NCI-H2227 treated with DMSO at 0.1 percent for 48 hours (cell line): ENCODE results near the gene CREBBP.

ENCODE experiments used
- DNase-seq: peaks from one replicate; lab custom pipeline; 2025; lab: John Stamatoyannopoulos, UW

CREBBP gene

DNA sequence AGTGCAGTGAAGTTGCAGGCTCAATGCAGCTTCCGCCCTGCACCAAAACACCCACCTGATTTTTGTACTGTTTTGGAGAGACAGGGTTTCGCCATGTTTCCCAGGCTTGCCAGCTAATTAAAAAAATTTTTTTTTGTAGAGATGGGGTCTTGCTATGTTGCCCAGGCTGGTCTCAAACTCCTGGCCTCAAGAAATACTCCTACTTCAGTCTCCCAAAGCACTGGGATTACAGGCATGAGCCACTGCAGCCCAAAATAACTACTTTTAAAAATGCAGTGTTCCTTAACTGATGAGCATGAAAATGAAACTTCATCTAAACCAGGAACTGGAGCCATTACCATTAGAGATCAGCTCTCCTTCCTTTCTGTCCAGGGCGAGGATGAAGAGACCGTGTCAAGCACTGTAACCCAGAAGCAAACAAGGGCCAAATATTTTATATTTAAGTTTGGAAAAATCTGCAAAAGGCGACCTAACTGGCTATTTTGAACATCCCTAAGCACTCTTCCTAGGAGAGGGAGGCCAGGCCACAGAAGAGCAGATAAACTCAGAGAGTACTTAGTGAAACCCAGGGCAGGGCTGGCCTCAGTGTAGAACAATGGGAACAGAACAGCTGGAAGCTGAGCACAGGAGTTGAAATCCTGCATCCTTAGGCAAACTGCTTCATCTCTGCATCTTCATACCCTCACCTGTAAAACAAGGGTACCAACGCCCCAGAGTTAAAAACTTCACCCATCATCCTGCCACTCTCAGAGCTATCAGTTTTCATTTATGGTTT lies 24.0 kb downstream of the CREBBP start:
- no peak for DNase-seq

DNA sequence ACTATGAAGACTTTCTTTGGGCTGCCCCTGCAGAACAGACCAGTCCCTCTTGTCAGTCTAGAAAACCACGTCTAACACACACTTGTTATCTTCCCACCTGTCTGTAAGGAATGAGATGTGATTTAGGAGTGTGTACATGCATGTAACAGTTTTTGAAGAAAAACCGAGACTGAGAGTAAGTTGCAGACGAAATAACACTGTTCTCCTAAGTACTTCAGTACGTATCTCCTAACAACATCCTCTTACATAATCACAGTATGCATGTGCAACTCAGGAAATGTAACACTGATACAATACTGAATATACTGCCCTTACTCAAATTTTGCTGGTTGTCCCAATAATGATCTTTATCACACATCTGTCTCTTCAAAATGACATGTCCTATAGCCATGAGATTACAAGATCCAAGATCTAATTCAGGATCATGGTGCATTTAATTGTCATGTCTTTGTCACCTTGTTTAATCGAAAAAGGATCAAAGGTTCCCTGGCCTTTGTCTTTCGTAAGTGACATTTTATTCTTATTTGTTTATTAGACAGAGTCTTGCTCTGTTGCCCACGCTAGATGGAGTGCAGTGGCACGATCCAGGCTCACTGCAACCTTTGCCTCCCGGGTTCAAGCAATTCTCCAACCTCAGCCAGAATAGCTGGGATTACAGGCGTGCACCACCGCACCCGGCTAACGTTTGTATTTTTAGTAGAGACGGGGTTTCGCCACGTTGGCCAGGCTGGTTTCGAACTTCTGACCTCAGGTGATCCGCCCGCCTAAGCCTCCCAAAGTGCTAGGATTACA lies 25.6 kb downstream of the CREBBP start:
- DNase-seq, result no peak

DNA sequence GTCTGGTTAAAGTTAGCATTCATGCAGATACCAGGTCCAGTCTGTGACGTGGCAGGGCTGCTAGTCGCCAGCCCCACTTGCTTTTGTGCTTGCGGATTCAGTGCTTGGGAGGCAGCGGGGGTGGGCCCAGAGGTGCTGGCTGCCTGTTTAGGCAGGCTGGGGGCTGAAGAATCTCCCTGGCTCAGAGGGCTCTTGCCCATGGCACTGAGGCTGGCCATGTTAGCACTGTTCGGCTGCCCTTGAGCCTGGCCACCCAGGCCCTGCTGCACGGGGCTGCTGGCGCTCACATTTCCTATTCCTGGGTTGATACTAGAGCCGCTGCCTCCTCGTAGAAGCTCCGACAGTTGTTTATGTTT lies 30.0 kb downstream of the CREBBP start:
- no peak for DNase-seq

DNA sequence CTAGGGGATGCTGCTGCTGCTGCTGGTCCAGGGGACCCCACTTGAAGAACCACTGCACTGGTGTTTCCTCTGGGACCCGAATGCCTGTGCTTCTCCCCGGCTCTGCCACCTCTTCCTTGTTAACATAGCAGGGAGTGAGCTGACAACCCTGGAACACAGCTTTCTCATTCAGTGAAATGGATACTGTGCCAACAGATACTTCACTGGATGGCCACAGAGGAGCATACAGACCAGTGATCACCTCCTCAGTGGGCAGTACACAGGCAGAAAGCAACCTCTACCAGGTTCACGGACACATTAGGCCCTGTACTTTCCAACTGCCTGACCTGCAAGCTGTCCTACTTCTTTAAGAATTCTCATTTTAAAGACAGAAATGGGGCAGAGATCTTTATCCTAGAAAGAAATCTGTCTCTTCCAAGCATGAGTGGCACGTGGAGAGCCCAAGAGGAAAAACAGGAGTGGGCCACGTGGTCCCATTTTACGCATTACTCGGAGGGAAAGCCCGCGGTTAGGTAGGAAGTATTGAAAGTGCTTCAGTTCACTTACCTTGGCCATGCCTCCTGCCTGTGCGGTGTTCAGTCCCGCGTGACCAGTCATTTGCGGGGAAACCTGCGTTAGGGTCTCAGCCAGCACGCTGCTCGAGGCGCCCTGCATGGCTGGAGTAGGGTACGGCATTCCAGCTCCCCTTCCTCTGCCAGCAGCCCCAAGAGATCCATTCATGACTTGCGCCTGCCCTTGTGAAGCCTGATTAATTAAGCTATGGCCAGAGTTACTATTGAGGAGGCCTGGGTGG lies 30.6 kb downstream of the CREBBP start:
- DNase-seq, result no peak

DNA sequence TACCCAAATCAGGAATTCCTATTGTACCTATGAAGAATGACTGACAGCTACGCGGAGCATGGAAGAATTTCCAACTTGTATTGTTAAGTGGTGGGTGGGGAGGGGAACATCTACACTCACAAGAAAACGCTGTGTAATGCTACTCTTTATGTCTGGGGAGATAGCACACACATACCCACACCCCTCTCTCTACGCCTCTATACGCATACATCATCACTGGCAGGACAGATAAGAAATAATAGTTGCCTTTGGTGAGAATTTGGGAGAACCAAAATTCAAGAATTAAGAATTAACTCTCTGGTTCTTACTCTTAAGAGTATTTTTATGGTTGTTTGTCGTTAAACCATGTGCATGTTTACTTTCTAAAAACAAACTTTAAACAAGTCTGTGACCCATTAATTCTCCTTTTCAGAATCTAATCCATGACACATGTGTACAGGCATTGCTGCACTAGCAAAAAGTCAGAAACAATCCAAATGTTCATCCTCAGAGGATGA lies 33.9 kb downstream of the CREBBP start:
- DNase-seq, result no peak

DNA sequence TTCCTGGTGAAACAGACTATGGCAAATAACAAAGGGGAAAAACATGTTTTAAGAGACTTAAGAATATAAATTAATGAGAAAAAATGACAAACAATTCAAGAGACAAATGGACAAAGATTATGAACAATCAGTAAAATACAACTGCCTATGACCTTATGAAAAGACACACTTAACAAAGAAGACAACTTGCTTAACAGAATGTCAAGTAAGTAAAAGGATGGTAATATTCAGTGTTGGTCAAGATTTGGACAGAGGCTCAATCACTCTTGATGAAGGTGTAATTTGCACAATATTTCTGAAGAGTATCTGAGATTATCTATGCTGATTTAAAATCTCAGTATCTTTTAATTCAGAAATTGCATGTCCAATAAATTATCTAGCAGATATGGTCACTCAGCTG lies 34.4 kb downstream of the CREBBP start:
- DNase-seq, result no peak

DNA sequence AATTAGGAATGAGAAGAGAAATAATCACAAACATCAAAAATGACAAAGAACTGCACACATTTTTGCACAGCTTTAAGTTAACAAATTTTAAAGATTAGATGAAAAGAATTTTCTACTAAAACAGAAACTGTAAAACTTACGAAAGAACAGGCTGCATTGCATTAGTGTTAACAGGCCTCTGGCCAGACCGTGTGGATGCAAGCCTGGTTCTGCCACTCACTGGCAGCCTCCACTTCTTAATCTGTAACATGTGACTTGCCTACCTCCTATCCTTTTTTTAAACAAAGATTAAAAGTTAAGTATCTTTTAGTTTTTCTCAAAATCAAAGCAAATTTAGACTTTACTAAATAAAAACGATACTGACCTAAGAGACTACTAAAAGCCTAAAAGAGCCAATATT lies 37.5 kb downstream of the CREBBP start:
- DNase-seq, result no peak

DNA sequence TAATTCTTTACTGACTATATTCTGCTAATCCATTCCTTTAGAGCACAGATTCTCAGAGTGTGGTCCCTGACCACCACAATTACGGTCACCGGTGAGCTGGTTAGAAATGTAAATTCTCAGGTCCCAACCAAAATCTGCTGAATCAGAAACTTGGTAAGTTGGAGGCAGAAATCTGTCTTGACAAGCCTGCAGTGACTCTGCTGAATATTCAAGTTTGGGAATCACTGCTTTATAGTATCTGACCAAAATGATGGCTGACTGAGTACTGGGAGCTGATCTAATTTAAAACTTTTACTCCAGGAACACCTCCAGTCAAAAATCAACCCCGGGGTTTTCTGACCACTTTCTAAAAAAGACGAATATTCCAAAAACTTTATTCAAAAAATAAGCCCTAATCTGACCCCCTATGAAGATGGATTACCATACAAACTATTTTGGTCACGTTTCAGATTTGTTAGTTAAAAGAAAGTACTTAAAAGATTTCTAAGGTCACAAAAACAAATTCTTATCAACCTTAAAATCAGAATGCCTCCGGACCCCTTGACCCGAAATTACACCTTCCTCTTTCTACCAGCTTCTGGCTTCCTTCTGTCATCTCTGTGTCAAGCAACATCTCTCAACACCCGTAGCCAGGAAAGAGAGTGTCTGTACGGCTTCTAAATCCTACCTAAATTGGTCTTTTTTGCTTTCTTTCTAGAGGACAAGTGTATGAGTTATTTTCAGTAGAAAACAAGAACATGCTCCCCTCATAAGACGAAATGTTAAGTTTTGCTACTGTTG lies 38.6 kb downstream of the CREBBP start:
- no peak for DNase-seq

DNA sequence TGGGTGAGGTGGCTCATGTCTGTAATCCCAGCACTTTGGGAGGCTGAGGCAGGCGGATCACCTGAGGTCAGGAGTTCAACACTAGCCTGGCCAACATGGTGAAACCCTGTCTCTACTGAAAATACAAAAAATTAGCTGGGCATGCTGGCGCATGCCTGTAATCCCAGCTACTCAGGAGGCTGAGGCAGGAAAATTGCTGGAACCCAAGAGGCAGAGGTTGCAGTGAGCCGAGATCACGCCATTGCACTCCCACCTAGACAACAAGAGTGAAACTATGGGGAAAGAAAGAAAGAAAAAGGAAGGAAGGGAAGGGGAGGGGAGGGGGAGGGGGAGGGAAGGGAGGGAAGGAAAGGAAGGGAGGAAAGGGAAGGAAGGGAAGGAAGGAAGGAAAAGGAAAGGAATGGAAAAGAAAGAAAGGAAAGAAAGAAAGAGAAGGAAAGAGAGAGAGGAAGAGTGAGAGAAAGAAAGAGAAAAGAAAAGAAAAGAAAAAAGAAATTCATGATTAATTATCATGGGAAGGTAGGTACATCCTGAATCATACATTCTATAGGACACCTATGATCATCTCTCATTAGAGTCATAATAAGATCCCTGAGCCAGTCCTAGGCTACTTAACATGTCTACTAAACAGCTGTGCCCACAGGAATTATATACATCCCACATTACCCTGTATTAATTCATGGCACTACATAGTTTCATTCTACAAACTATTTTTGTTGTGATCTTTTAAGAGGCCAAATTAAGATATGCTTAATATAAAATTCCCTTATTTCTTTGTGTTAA lies 40.9 kb downstream of the CREBBP start:
- no peak for DNase-seq

DNA sequence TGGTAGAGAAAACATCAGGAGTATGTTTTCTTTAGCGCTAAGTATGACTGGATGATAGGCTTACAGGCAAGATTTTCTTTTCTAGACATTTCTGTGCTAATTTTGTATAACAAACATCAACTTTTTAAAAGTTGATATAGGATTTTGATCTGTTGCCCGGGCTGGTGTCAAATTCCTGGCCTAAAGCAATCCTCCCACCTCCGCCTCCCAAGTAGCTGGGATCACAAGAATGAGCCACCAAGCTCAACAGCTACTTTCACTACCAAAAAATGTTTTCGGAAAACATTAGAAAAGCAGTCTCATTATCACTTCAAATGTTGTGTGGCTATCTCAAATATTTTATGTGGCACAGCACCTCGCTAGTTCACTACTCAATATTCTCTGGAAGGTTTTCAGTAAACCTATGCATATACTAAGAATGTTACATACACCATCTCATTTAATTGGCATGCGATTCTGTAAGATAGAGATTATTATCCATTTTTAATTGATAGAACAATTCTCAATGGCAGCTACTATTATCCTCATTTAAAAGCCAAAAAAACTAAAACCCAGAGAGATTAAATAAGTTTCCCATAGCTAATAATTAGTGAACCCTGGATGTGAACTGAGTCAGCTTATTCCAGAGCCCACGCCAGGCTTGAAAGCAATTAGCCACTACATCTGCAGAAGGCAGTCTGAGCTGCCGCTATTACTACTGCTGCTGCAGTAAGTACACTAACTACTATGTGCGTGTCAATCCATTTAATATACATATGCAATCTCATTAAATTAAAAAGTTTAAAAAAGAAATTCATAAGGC lies 41.7 kb downstream of the CREBBP start:
- DNase-seq, result no peak

DNA sequence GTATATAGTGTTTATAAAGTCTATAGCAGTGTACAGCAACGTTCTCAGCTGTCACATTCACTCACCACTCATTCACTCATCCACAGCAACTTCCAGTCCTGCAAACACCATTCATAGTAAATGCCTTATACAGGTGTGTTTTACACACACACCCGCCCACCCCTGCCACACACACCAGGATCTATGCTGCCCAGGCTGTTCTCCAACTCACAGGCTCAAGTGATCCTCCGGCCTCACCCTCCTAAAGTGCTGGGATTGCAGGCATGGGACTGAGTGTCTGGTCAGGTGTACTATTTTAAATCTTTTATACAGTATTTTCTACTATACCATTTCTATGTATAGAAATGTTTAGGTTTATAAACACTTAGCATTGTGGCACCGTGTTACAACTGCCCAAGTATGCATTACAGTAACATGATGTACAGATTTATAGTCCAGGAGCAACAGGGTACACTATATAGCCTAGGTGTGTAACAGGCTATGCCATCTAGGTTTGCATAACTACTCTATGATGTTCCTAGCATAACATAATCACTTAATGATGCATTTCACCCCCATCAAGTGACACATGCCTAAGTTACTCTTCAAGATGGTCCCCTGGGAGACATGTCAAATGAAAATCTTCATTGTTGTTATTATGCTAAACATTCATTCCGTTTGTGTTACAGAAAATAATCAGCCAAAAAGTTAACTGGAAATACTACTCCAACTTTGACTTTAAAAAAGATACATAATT lies 42.5 kb downstream of the CREBBP start:
- no peak for DNase-seq

DNA sequence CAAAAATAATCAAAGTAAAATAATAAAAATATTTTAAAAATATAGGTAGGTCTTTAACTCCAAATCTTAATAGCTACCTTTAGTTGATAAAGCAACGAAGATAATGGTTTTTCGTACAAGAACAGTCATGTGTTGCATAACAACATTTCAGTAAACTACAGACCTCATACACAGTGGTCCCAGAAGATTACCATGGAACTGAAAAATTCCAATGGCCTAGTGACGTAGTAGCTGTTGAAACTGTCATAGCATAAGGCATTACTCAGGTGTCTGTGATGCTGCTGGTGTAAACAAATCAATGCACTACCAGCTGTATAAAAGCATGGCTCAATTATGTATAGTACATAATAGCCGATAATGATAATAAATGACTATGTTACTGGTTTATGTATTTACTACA lies 43.9 kb downstream of the CREBBP start:
- DNase-seq, result peak; percentile 39

DNA sequence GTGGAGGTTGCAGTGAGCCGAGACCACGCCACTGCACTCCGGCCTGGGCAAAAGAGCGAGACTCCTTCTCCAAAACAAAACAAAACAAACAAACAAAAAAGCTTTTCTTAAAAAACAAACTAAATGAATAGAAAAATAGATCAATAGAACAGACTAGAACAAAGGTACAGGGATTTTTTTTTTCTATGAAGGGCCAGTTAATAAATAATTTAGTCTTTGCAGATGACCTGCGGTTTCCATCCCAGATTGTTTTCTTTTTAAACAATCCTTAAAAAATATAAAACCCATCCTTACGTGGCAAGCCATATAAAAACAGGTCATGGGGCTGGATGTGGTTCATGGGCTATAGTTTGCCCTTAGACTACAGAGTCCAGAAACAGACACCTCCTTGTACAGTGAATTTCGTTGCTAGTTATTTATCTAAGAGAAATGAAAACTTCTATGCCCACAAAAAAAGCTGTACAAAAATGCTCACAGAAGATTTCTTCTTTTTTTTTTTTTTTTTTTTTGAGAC lies 45.4 kb downstream of the CREBBP start:
- DNase-seq, result no peak

DNA sequence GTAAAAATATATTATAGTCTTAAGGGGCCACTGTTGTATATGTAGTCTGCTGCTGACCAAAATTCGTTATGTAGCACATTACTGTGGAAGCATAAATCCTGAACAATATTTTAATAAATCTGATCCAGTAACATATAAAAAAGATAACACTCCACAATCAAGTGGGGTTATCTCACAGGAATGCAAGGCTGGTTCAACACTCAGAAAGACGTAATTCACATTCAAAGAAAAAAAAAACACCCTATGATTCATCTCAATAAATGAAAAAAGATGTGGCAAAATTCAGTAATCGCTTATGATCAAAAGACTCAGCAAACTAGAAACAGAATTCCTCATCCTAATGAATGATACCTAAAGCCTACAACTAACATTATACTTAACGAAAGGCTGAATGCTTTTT lies 47.8 kb downstream of the CREBBP start:
- DNase-seq, result no peak

DNA sequence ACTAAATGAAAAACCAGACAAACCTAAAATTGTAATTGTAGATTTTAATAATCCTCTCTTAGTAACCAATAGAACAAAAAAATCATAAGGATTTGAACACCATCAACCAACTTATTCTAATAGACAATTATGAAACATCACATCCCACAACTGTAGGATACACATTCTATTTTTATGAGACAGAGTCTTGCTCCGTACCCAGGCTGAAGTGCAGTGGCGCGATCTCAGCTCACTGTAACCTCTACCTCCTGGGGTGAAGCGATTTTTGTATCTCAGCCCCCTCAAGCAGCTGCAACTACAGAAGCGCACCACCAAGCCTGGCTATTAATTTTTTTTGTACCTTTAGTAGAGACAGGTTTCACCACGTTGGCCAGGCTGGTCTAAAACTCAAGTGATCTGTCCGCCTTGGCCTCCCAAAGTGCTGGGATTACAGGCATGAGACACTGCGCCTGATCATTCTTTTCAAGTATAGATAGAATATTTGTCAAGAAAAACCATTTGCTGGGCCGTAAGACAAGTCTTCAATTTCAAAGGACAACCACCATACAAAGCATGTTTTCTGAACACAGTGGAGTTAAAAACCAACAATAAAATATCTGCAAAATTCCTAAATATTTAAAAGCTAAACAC lies 49.8 kb downstream of the CREBBP start:
- peak; percentile 33 for DNase-seq

DNA sequence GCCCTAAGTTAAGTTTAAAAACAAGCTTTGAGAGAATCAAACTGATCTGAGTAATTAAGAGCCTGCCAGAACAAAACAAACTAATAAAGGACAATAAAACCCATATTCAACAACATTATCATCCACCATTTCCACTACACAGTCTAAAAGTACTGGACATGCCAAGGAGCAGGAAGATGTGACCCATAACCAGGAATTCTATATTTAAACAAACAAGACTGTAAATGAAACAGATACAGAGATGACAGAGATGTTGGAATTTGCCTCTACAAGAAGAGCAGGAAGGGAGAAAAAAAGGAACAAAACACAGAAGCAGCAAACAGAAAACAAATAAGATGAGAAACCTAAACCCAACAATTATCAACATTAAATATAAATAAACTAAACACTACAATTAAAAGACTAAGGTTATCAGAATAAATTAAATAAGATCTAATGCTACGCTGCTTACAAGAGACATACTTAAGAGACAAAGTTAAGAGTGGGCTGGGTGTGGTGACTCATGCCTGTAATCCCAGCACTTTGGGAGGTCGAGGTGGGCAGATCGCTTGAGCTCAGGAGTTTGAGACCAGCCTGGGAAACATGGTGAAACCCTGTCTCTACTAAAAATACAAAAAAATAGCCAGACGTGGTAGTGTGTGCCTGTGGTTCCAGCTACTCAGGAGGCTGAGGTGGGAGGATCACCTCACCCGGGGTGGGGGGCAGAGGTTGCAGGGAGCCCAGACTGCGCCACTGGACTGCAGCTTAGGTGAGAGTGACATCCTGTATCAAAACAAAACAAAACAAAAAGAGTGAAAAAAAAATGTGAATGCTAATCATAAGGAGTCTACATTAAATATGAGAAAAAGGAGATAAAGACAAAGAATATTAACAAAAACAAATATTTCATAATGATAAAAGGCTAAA lies 50.6 kb downstream of the CREBBP start:
- DNase-seq, result no peak

DNA sequence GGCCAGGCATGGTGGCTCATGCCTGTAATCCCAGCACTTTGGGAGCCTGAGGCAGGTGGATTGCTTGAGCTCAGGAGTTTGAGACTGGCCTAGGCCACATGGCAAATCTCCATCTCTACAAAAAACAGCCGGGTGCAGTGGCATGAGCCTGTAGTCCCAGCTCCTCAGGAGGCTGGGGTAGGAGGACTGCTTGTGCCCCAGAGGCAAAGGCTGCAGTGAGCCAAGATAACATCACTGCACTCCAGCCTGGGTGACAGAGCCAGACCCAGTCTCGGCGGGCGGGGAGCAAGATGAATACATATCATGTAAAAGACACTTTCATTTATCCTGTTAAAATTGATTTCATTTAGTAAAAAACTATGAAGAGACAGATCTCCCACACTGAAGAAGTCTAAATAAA lies 54.6 kb downstream of the CREBBP start:
- DNase-seq, result no peak

DNA sequence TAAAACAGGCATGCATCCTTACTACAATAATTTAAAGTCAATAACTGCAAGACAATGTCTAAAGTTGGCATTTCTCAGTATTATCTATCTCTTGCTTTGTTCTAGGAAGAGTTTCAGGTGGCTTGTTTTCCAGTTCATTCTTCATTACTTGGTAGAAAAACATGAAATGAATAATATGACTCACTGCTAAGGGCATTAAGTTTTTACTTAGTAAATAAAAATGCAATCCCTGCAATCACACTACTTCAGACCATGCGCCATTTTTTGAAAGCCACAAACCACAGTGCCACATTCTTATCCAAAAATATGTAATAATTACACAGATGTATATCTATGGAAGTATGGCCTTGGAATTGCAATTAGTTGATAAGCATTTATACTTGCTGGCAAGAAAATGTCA lies 55.4 kb downstream of the CREBBP start:
- no peak for DNase-seq
